Mesodermal cell (in vitro differentiated cells): ENCODE data around the gene GBX1.

Experiments
- H3K27ac ChIP-seq: 2 replicates; pipeline ENCODE4 v1.7.0; 2013; ENCODE audit warnings: mild to moderate bottlenecking, low read depth, low read length, moderate library complexity; ENCODE audit not compliant: severe bottlenecking
- H3K36me3 ChIP-seq: 2 replicates; pipeline ENCODE4 v1.7.1; 2013; ENCODE audit warnings: mild to moderate bottlenecking, low read length, moderate library complexity; ENCODE audit not compliant: control insufficient read depth, insufficient read depth
- H3K4me1 ChIP-seq: one replicate; pipeline ENCODE4 v1.7.1; 2013; ENCODE audit warnings: mild to moderate bottlenecking, low read length; ENCODE audit not compliant: insufficient read depth, control insufficient read depth, poor library complexity, severe bottlenecking
- H3K4me3 ChIP-seq: 2 replicates; pipeline ENCODE4 v1.7.0; 2013; ENCODE audit warnings: low read length, control low read depth, mild to moderate bottlenecking; ENCODE audit not compliant: insufficient read depth, poor library complexity, severe bottlenecking; ENCODE audit errors: extremely low read depth
- H3K9me3 ChIP-seq: 2 replicates; pipeline ENCODE4 v1.7.1; 2013; ENCODE audit warnings: mild to moderate bottlenecking, low read length, moderate library complexity; ENCODE audit not compliant: control insufficient read depth
- WGBS, 2 experiments: methylation state at CpG; one replicate each; pipeline ENCODE4 v1.1.5; 2013; ENCODE audit warnings: missing lambda C conversion rate in 2 of 2; ENCODE audit not compliant: insufficient coverage in 2 of 2; 5-methylcytosine and 5-hydroxymethylcytosine counted together

Gene GBX1

GRCh38 chr7:151137791-151138152 lies 29.7 kb downstream of the GBX1 start:
- Histone ChIP-seq H3K4me3 (no peak overlapping the region), H3K4me1 (peaks cover 10% of the 10 kb centered on the region), H3K9me3 (no peaks in the 10 kb centered on the region), H3K36me3 (peaks cover 91% of the 10 kb centered on the region), H3K27ac (no peak overlapping the region)
- WGBS, 2 experiments, result 74 to 83% methylated on average over 7 to 11 of the region's 11 CpGs

- Histone ChIP-seq H3K27ac (no peak overlapping the region), H3K36me3 (peaks cover 91% of the 10 kb centered on the region), H3K4me1 (peaks cover 10% of the 10 kb centered on the region), H3K9me3 (no peaks in the 10 kb centered on the region), H3K4me3 (no peak overlapping the region)
- 73 to 80% methylated on average over 14 to 16 of the region's 22 CpGs for WGBS, 2 experiments
These were observed 30.3 kb downstream of the GBX1 start for GRCh38 chr7:151137076-151137675.

- Histone ChIP-seq H3K27ac (no peak overlapping the region), H3K36me3 (peaks cover 91% of the 10 kb centered on the region), H3K4me1 (peaks cover 10% of the 10 kb centered on the region), H3K4me3 (no peak overlapping the region), H3K9me3 (no peaks in the 10 kb centered on the region)
- 93 to 97% methylated on average over 26 to 31 of the region's 33 CpGs for WGBS, 2 experiments
These were observed 31.3 kb downstream of the GBX1 start for GRCh38 chr7:151135866-151136843.

GRCh38 chr7:151135525-151135845 lies 32.0 kb downstream of the GBX1 start:
- H3K9me3 ChIP-seq, result no peaks in the 10 kb centered on the region
- no peak overlapping the region for H3K4me3 ChIP-seq
- H3K27ac ChIP-seq, result no peak overlapping the region
- H3K4me1 ChIP-seq, result peaks cover 10% of the 10 kb centered on the region
- peaks cover 91% of the 10 kb centered on the region for H3K36me3 ChIP-seq
- 92 to 96% methylated on average over 5 of the region's 5 CpGs for WGBS, 2 experiments

GRCh38 chr7:151134743-151135524 lies 32.6 kb downstream of the GBX1 start:
- WGBS, 2 experiments, result 95 to 98% methylated on average over 12 to 13 of the region's 14 CpGs
- Histone ChIP-seq H3K9me3 (no peaks in the 10 kb centered on the region), H3K36me3 (peaks cover 91% of the 10 kb centered on the region), H3K4me3 (no peak overlapping the region), H3K27ac (no peak overlapping the region), H3K4me1 (peaks cover 10% of the 10 kb centered on the region)

GRCh38 chr7:151133986-151134742 lies 33.3 kb downstream of the GBX1 start:
- Histone ChIP-seq H3K4me3 (no peak overlapping the region), H3K36me3 (peaks cover 92% of the 10 kb centered on the region), H3K9me3 (no peaks in the 10 kb centered on the region), H3K4me1 (peaks cover 10% of the 10 kb centered on the region), H3K27ac (no peak overlapping the region)
- 92 to 98% methylated on average over 13 to 24 of the region's 24 CpGs for WGBS, 2 experiments

- peaks cover 94% of the 10 kb centered on the region for H3K36me3 ChIP-seq
- 91 to 95% methylated on average over 14 to 15 of the region's 16 CpGs for WGBS, 2 experiments
These were observed 34.1 kb downstream of the GBX1 start for GRCh38 chr7:151133266-151133985.

GRCh38 chr7:151132461-151133205 lies 34.9 kb downstream of the GBX1 start:
- Histone ChIP-seq H3K4me3 (no peak overlapping the region), H3K36me3 (peaks cover 97% of the 10 kb centered on the region), H3K4me1 (peaks cover 1% of the 10 kb centered on the region), H3K9me3 (no peaks in the 10 kb centered on the region), H3K27ac (no peak overlapping the region)
- 92 to 97% methylated on average over 10 to 21 of the region's 21 CpGs for WGBS, 2 experiments

More at GRCh38 chr7:151133266-151133985, 34.1 kb downstream of the GBX1 start:
- Histone ChIP-seq H3K27ac (no peak overlapping the region), H3K4me1 (peaks cover 9% of the 10 kb centered on the region), H3K4me3 (no peak overlapping the region), H3K9me3 (no peaks in the 10 kb centered on the region)

- H3K27ac ChIP-seq, result no peak overlapping the region
- peaks cover 98% of the 10 kb centered on the region for H3K36me3 ChIP-seq
- H3K4me1 ChIP-seq, result peaks cover under 1% of the 10 kb centered on the region
- WGBS, 2 experiments, result 92 to 96% methylated on average over 15 to 17 of the region's 19 CpGs
- H3K4me3 ChIP-seq, result no peak overlapping the region
- no peaks in the 10 kb centered on the region for H3K9me3 ChIP-seq
These were observed 35.8 kb downstream of the GBX1 start for GRCh38 chr7:151131592-151132293.
